Prostate gland (tissue), 2 donors: ENCODE measurements around the gene PRKAR2A. TPM values are rescaled to one million over a fixed set of nuclear protein-coding genes. Genes with fewer than 3 reads are reported as not detected.
"Not testable (repeated sequence)": the region's sequence is repeated elsewhere in the genome, so short reads cannot be mapped to it uniquely, and the experiment has no call there.

Source experiments
- DNase-seq: peaks from one replicate; pipeline ENCODE4 v3.0.0-alpha.2; 2019; ENCODE audit warnings: low spot score
- H3K27ac ChIP-seq, 2 donors: fragments of 200-600 bp; sonication (generic); 2 replicates each; pipeline ENCODE4 v1.5.1; 2017 to 2019
- H3K27me3 ChIP-seq: fragments of 200-600 bp; sonication (generic); replicated peaks from 2 replicates; pipeline ENCODE4 v1.5.1; 2019; ENCODE audit not compliant: insufficient read depth
- H3K36me3 ChIP-seq, 2 donors: fragments of 200-600 bp; sonication (generic); 1 replicate in 1 of 2; 2 replicates in 1 of 2; pipeline versions ENCODE4 v1.5.1 to v1.8.1; 2017 to 2019
- H3K4me1 ChIP-seq: fragments of 200-600 bp; sonication (generic); replicated peaks from 2 replicates; pipeline ENCODE4 v1.5.1; 2019
- H3K4me3 ChIP-seq, 2 donors: fragments of 200-600 bp; sonication (generic); 2 replicates each; pipeline ENCODE4 v1.5.1; 2017 to 2019
- H3K9me3 ChIP-seq: fragments of 200-600 bp; sonication (generic); 2 replicates; pipeline ENCODE4 v1.5.1; 2017
- POLR2A ChIP-seq: fragments of 450-650 bp; IDR thresholded peaks from one replicate; pipeline ENCODE4 v1.6.1; 2016; ENCODE audit warnings: antibody characterized with exemption, mild to moderate bottlenecking
- POLR2AphosphoS5 ChIP-seq: sonication (generic); formaldehyde crosslinking; IDR thresholded peaks from one replicate; pipeline ENCODE4 v1.6.1; 2017; ENCODE audit warnings: antibody characterized with exemption
- WGBS: methylation state at CpG from one replicate; pipeline ENCODE4 v1.1.5; 2018; 5-methylcytosine and 5-hydroxymethylcytosine counted together
- intact Hi-C: fragments of 100-400 bp; cut with DNase I; formaldehyde crosslinking; loops from one replicate; pipeline ENCODE4 v1.14.2; 2022
- total RNA-seq, 2 donors: library from RNA; depleted of rRNA; stranded (reverse); fragments of >200 nt; gene quantifications; one replicate each; pipeline ENCODE4 v1.1.0, GENCODE V29; 2016
- TF ChIP-seq, protein P1 (sequence below), 4 experiments: fragments of 200-600 bp in 2 of 4; fragments of 450-650 bp in 2 of 4; sonication (generic) in 2 of 4; IDR thresholded peaks; 1 replicate in 3 of 4; 2 replicates in 1 of 4; pipeline ENCODE4 v1.5.1; 2016 to 2019; ENCODE audit warnings: antibody characterized with exemption in 4 of 4, mild to moderate bottlenecking in 2 of 4, moderate library complexity in 2 of 4

Gene PRKAR2A
- total RNA-seq, 2 donors from 2014 or later, result 33.7 to 35.3 TPM

DNA sequence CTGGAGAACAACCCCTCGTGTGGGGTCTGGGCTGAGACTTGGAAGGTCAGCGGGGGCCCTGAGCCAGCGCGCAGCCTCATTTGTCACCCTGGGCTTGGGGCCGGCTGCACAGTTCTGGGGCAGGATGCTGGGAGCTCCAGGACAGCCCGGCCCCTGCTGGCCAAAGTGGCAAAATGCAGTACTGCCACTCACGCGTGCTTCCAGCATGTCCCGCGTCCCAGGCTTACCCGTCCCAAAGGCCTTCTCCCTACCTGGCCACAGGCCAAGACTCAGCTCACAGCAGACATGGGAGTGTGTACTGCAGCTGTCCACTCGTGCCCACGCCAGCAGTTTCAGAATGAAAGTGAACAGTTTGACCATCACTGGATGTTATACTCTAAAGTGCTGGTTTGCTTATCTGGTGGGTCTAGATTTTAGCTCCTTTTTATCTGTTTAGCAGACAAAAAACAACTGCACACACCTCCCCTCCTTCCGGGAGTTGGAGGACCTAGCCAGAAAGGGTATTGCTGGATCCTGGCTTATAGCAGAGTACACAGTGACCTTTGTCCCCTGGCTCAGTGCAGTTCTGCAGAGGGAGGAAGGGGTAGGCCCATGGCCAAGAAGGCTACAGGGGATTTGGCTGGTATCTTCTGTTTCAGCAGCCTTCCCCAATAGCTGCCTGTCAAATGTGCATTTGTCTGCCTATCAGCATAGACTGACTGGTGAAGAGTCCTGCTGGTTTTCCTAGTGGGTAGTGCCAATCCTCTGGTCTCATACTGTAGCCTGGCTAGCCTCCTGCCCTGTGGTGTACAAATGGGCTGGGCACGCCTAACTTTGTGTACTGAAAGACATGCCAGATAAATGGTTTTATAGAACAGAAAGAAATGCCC is 107.5 kb downstream of the PRKAR2A start:
- no peaks in the 10 kb centered on the region for H3K9me3 ChIP-seq
- H3K4me3 ChIP-seq, result no peak overlapping the region
- WGBS, result 25% methylated on average over 15 of the region's 15 CpGs
- TF ChIP-seq POLR2A (no peak), POLR2AphosphoS5 (peak; percentile 62)
- TF ChIP-seq, protein P1, sequence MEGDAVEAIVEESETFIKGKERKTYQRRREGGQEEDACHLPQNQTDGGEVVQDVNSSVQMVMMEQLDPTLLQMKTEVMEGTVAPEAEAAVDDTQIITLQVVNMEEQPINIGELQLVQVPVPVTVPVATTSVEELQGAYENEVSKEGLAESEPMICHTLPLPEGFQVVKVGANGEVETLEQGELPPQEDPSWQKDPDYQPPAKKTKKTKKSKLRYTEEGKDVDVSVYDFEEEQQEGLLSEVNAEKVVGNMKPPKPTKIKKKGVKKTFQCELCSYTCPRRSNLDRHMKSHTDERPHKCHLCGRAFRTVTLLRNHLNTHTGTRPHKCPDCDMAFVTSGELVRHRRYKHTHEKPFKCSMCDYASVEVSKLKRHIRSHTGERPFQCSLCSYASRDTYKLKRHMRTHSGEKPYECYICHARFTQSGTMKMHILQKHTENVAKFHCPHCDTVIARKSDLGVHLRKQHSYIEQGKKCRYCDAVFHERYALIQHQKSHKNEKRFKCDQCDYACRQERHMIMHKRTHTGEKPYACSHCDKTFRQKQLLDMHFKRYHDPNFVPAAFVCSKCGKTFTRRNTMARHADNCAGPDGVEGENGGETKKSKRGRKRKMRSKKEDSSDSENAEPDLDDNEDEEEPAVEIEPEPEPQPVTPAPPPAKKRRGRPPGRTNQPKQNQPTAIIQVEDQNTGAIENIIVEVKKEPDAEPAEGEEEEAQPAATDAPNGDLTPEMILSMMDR (IDR thresholded peaks at IDR 0.05), result peak; percentile 50 to 80 (median 63)
- H3K27me3 ChIP-seq, result no peaks in the 10 kb centered on the region
- intact Hi-C loops, result loop anchor here (2.0 kb wide), 1 partner anchor 53 kb away; no protein-coding TSS in a partner anchor
- no peaks in the 10 kb centered on the region for H3K36me3 ChIP-seq
- peak; percentile 68 for DNase-seq
- H3K27ac ChIP-seq, result peak overlapping the region; percentile 73 to 75
- peaks cover 32% of the 10 kb centered on the region for H3K4me1 ChIP-seq

DNA sequence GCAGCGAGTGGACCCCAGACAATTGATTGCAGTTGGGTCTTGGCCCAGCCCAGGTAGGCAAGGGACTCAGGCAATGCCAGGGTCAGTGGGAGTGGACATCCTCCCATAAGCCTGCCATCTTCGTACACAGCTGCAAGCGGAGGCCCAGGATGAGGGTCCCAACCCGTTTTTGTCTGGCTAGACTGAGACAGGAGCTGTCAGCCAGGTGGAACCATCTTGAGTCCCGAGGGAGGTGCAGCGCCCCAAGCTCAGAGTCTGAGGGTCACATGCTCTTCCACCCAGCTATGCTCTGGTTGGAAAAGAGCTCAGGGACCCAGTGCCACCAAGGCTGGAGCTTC is 108.1 kb downstream of the PRKAR2A start:
- intact Hi-C loops, result no loop called here
- Histone ChIP-seq H3K4me1 (peaks cover 32% of the 10 kb centered on the region), H3K4me3 (no peak overlapping the region), H3K36me3 (no peaks in the 10 kb centered on the region), H3K9me3 (no peaks in the 10 kb centered on the region), H3K27me3 (no peaks in the 10 kb centered on the region), H3K27ac (peak overlapping the region; percentile 73 to 75)
- TF ChIP-seq, protein P1 (IDR thresholded peaks at IDR 0.05), result no peak
- no peak for TF ChIP-seq POLR2A
- TF ChIP-seq POLR2AphosphoS5, result no peak
- WGBS, result 52% methylated on average over 6 of the region's 6 CpGs
- no peak for DNase-seq

DNA sequence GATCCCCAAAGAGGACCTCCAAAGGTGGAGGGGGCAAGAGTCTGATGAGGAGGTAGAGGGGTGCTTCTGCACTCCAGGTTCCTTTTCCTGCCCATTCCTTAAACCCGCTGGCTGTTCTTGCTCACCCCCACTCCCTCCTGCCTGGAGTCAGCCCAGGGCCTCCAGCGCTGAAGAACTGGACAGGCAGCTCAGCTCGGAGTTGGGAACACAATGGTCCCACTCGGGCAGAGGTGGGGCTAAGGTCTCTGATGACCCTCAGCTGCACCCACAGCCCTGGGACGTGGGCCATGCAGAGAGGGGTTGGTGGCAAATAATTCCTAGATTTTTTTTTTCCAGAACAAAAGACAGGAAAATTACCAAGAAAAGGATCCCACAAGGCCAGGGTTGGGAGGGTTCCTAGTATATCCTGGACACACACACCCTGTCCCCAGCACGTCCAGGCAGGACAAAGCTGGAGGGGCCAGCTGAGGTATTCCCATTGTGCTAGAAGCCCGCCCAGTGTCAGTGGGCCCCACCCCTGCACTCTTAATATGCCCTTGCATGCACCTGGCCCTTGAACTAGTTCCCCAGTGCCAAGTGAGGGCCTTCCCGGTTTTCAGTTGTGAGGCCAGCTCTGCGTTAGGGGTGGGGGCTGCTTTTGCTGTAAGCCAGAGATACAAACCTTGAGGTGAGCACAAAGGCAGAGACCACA is 108.6 kb downstream of the PRKAR2A start:
- no peaks in the 10 kb centered on the region for H3K36me3 ChIP-seq
- H3K4me3 ChIP-seq, result no peak overlapping the region
- H3K9me3 ChIP-seq, result no peaks in the 10 kb centered on the region
- 8% methylated on average over 9 of the region's 9 CpGs for WGBS
- no peak for TF ChIP-seq POLR2A
- TF ChIP-seq POLR2AphosphoS5, result peak; percentile 50
- DNase-seq, result peak; percentile 64
- peaks cover 32% of the 10 kb centered on the region for H3K4me1 ChIP-seq
- H3K27me3 ChIP-seq, result no peaks in the 10 kb centered on the region
- peak overlapping the region; percentile 73 to 75 for H3K27ac ChIP-seq
- intact Hi-C loops, result no loop called here

DNA sequence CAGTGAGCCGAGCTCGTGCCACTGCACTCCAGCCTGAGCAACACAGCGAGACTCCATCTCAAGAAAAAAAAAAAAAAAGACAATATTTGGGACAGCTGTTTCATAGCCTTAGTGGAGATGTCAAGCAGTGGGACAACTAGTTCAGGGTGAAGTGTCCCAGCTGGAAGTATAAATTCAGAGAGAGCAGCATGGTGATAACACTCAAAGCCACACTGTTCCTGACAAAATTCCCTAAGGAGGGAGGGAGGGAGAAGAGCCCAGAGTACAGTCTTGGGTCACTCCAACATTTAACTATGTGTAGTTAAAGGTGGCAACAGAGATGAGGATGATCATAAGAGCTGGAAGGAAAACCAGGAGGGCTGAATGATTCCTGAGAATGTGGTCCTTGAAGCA is 109.5 kb downstream of the PRKAR2A start:
- DNase-seq, result no peak
- H3K4me1 ChIP-seq, result peaks cover 32% of the 10 kb centered on the region
- no peaks in the 10 kb centered on the region for H3K27me3 ChIP-seq
- 59% methylated on average over 3 of the region's 3 CpGs for WGBS
- no peaks in the 10 kb centered on the region for H3K36me3 ChIP-seq
- intact Hi-C loops, result no loop called here
- no peak overlapping the region for H3K4me3 ChIP-seq
- TF ChIP-seq, protein P1 (IDR thresholded peaks at IDR 0.05), result no peak
- TF ChIP-seq POLR2A, result no peak
- no peak for TF ChIP-seq POLR2AphosphoS5
- no peaks in the 10 kb centered on the region for H3K9me3 ChIP-seq
- H3K27ac ChIP-seq, result peak overlapping the region; percentile 73 to 75

DNA sequence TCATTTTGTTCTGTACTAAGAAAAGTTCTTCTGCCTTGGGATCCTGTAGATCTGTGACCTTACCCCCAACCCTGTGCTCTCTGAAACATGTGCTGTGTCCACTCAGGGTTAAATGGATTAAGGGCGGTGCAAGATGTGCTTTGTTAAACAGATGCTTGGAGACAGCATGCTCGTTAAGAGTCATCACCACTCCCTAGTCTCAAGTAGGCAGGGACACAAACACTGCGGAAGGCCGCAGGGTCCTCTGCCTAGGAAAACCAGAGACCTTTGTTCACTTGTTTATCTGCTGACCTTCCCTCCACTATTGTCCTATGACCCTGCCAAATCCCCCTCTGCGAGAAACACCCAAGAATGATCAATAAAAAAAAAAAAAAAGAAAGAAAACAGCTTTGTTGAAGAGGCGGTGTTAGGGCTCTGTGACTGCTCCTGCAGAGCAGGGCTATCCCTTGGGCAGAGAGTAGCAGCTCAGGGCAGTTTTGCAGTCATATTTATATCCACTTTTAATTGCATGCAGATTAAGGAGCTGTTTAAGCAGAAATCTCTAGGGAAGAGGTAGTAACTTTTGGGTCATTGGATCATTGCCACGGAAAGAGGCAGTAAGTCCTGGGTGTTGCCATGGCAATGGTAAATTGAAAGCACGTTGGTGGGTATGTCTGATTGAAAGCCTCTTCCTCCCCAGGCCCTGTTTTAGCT is 112.5 kb downstream of the PRKAR2A start:
- peak; percentile 29 for TF ChIP-seq POLR2AphosphoS5
- DNase-seq, H3K27me3 ChIP-seq, H3K36me3 ChIP-seq, intact Hi-C loops, H3K4me3 ChIP-seq, H3K9me3 ChIP-seq: not testable (repeated sequence)
- peaks cover 24% of the 10 kb centered on the region for H3K4me1 ChIP-seq
- 24% methylated on average over 8 of the region's 8 CpGs for WGBS
- H3K27ac ChIP-seq, result peak overlapping the region in 1 of 2 donors; percentile 31

DNA sequence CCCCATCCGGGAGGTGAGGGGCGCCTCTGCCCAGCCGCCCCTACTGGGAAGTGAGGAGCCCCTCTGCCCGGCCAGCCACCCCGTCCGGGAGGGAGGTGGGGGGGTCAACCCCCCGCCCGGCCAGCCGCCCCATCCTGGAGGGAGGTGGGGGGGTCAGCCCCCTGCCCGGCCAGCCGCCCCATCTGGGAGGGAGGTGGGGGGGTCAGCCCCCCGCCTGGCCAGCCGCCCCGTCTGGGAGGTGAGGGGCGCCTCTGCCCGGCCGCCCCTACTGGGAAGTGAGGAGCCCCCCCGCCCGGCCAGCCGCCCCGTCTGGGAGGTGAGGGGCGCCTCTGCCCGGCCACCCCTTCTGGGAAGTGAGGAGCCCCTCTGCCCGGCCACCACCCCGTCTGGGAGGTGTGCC is 113.1 kb downstream of the PRKAR2A start:
- H3K4me3 ChIP-seq, H3K9me3 ChIP-seq, H3K27me3 ChIP-seq, H3K36me3 ChIP-seq, DNase-seq, intact Hi-C loops: not testable (repeated sequence)
- peak overlapping the region in 1 of 2 donors; percentile 31 for H3K27ac ChIP-seq
- WGBS, result 79% methylated on average over 10 of the region's 25 CpGs
- peaks cover 17% of the 10 kb centered on the region for H3K4me1 ChIP-seq

DNA sequence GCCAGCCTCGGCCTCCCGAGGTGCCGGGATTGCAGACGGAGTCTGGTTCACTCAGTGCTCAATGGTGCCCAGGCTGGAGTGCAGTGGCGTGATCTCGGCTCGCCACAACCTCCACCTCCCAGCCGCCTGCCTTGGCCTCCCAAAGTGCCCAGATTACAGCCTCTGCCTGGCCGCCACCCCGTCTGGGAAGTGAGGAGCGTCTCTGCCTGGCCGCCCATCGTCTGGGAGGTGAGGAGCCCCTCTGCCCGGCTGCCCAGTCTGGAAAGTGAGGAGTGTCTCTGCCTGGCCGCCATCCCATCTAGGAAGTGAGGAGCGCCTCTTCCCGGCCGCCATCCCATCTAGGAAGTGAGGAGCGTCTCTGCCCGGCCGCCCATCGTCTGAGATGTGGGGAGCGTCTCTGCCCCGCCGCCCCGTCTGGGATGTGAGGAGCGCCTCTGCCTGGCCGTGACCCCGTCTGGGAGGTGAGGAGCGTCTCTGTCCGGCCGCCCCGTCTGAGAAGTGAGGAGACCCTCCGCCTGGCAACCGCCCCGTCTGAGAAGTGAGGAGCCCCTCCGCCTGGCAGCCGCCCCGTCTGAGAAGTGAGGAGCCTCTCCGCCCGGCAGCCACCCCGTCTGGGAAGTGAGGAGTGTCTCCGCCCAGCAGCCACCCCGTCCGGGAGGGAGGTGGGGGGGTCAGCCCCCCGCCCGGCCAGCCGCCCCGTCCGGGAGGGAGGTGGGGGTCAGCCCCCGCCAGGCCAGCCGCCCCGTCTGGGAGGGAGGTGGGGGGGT is 113.7 kb downstream of the PRKAR2A start:
- H3K9me3 ChIP-seq, DNase-seq, H3K27me3 ChIP-seq, intact Hi-C loops, H3K36me3 ChIP-seq, H3K4me3 ChIP-seq, H3K27ac ChIP-seq: not testable (repeated sequence)
- WGBS, result 93% methylated on average over 9 of the region's 53 CpGs
- H3K4me1 ChIP-seq, result peaks cover 11% of the 10 kb centered on the region
